ENCODE measurements around the gene COX7A2. TPM values are rescaled to one million over a fixed set of nuclear protein-coding genes. Genes with fewer than 3 reads are reported as not detected.

Gene COX7A2
- total RNA-seq, 2 experiments from 2014 or later: 489 to 495 TPM

DNA sequence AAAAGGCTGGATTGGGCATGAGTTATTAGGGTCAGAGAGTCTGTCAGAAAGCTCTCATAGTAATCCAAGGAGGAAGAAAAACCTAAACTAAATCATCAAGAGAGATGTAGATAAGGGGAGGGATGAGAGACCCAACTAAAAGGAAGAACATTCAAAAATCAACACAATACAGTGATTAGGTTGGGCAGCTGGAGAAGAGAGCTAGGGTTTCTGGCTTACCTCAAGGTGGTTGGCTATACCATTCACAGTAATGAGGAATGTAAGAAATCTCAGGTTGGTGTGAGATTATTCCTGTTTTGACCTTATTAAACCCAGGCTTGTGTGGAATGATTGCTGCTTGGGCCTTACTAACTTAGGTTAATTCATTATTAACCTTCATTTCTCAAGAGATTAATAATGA lies 6.2 kb upstream of the COX7A2 start:
- Mint-ChIP-seq H3K4me1 (no peaks in the 10 kb centered on the region), H3K27ac (no peak overlapping the region), H3K27me3 (peaks cover 21% of the 10 kb centered on the region), H3K36me3 (peaks cover 5% of the 10 kb centered on the region), H3K9me3 (no peaks in the 10 kb centered on the region), H3K4me3 (no peak overlapping the region)
- no peak for DNase-seq

- H3K9me3 Mint-ChIP-seq: no peaks in the 10 kb centered on the region
- H3K27ac Mint-ChIP-seq: no peak overlapping the region
- H3K4me1 Mint-ChIP-seq: peaks cover 7% of the 10 kb centered on the region
- peaks cover 9% of the 10 kb centered on the region for H3K36me3 Mint-ChIP-seq
- H3K4me3 Mint-ChIP-seq: no peak overlapping the region
- DNase-seq: no peak
- peaks cover 21% of the 10 kb centered on the region for H3K27me3 Mint-ChIP-seq
Measured at GRCh38 chr6:75246386-75246785, 2.8 kb upstream of the COX7A2 start.

GRCh38 chr6:75244063-75244584 lies 523 bp upstream of the COX7A2 start:
- H3K27ac Mint-ChIP-seq: peak overlapping the region; percentile 98
- peak overlapping the region; percentile 89 for H3K4me3 Mint-ChIP-seq
- H3K36me3 Mint-ChIP-seq: peaks cover 25% of the 10 kb centered on the region
- no peaks in the 10 kb centered on the region for H3K9me3 Mint-ChIP-seq
- H3K27me3 Mint-ChIP-seq: peaks cover 21% of the 10 kb centered on the region
- no peak for DNase-seq
- peaks cover 12% of the 10 kb centered on the region for H3K4me1 Mint-ChIP-seq

DNA sequence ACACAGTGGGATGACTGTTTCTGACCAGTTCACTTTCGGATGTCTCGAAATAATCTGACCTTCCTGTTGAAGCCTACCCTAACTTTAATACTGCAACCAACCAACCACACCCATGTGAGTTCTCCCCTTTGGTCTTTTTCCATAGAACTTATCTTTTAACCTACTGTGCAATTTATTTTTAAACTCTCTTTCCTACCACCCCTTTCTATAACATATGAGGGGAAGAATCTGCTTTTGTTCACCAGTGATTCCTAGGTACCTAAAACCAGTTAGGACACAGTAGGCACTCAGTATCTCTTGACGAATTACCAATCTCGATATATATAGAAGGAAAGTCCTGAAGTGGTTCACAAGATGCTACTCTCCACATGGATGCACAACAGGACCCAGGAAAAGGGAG lies 7.0 kb downstream of the COX7A2 start:
- Mint-ChIP-seq H3K36me3 (peaks cover 33% of the 10 kb centered on the region), H3K4me3 (no peak overlapping the region), H3K27me3 (no peaks in the 10 kb centered on the region), H3K4me1 (peaks cover 10% of the 10 kb centered on the region), H3K9me3 (no peaks in the 10 kb centered on the region), H3K27ac (no peak overlapping the region)
- no peak for DNase-seq

- Mint-ChIP-seq H3K9me3 (no peaks in the 10 kb centered on the region), H3K27me3 (no peaks in the 10 kb centered on the region), H3K27ac (no peak overlapping the region), H3K36me3 (peaks cover 25% of the 10 kb centered on the region), H3K4me3 (no peak overlapping the region), H3K4me1 (peaks cover 4% of the 10 kb centered on the region)
- no peak for DNase-seq
Measured at GRCh38 chr6:75235271-75235670, 8.3 kb downstream of the COX7A2 start.

GRCh38 chr6:75234126-75234865 lies 9.3 kb downstream of the COX7A2 start:
- Mint-ChIP-seq H3K4me1 (peaks cover 4% of the 10 kb centered on the region), H3K36me3 (peaks cover 17% of the 10 kb centered on the region), H3K4me3 (no peak overlapping the region), H3K9me3 (no peaks in the 10 kb centered on the region), H3K27me3 (no peaks in the 10 kb centered on the region), H3K27ac (no peak overlapping the region)
- no peak for DNase-seq

DNA sequence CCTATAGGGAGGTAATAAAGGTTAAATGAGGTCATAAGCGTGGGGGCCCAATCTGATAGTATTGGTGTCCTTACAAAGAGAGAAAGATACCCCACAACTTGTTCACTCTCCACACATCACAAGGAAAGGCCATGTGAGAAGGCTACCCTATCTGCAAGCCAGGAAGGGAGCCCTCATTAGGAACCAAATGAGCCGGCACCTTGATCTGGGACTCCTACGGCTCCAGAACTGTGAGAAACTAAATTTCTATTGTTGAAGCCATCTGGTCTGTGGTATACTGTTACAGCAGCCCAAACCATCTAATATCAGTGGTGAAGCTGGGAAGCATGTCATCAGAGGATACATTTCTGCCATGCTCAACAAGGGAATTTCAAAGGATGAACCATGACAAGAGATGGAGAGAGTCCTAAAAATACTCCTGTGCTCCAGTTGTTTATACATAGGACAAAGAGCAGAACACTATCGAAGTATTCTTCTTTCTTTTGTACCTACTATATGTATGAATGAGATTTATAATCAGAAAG lies 10.4 kb downstream of the COX7A2 start:
- Mint-ChIP-seq H3K4me3 (no peak overlapping the region), H3K9me3 (no peaks in the 10 kb centered on the region), H3K27ac (no peak overlapping the region), H3K27me3 (no peaks in the 10 kb centered on the region), H3K36me3 (peaks cover 11% of the 10 kb centered on the region), H3K4me1 (peaks cover 4% of the 10 kb centered on the region)
- DNase-seq: no peak

DNA sequence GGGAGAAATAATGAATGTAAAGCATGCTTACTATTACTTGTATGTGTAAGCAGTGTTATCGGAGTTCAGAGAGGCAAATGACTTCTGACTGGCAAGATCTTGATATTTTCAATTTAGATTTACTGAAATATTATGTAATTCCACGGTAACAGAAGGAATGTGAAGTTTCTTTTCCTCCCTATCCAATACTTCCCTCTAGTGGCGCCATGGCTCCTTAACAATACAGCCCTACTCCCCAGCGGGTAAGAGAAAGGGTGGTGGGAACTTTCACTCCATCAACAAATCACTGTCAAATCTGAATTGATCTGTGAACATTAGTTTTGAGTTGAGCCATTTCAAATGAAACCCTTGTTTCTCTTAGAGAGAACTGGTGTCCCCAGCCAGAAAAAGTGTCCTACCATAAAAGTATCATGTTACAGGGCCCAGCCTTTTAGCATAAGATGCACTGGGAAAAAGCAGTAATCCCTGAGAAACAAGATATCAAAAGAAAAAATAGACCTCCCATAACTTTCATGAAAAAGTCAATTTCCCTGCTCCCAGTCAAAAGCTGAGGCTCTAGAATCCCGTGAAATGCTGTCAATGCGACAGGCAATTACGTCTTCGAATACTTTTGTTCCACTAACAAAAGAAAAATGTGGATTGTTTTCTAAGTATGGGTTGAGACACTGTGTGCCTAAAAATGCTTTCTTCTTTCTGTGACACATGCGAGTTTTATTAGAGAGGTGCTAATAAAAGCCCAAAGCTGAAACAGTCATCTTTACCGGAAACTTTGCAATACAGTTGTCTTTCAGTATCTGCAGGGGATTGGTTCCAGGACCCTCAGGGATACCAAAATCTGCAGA lies 12.9 kb downstream of the COX7A2 start:
- Mint-ChIP-seq H3K27me3 (no peaks in the 10 kb centered on the region), H3K4me3 (no peak overlapping the region), H3K36me3 (no peaks in the 10 kb centered on the region)

DNA sequence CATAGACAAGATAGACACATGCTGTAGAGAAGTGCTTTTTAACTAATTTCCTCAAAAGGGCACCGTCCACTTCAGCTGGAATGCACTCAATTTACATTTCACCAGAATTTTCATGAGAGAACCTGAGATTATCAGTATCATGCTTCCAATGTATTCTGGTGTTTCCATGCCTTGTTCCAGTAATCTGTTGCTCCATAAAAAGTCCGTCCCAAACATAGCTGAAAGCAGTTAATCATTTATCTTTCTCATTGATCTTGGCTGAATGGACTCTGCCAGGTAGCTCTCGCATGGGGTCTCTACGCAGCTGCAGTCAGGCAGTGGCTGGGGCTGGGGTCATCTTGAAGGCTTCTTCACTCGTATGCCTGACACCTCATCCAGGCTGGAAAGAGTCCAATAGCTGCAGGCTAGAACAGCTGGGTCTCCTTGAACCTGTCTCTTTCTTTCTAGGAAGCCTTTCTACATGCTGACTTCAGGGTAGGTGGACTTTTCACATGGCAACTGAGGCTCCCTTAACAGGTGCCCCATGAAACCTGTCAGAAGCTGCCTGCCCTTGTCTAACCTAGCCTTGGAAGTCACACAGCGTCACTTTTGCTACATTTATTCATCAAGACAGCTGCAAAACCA lies 19.2 kb downstream of the COX7A2 start:
- no peak overlapping the region for H3K27ac Mint-ChIP-seq
- DNase-seq: no peak
- H3K4me1 Mint-ChIP-seq: peaks cover 2% of the 10 kb centered on the region
- H3K27me3 Mint-ChIP-seq: peaks cover 13% of the 10 kb centered on the region
- H3K36me3 Mint-ChIP-seq: no peaks in the 10 kb centered on the region
- no peak overlapping the region for H3K4me3 Mint-ChIP-seq
- H3K9me3 Mint-ChIP-seq: no peaks in the 10 kb centered on the region

More for the DNA sequence above, 12.9 kb downstream of the COX7A2 start:
- Mint-ChIP-seq H3K27ac (no peak overlapping the region), H3K4me1 (peaks cover 2% of the 10 kb centered on the region), H3K9me3 (no peaks in the 10 kb centered on the region)
- no peak for DNase-seq

DNA sequence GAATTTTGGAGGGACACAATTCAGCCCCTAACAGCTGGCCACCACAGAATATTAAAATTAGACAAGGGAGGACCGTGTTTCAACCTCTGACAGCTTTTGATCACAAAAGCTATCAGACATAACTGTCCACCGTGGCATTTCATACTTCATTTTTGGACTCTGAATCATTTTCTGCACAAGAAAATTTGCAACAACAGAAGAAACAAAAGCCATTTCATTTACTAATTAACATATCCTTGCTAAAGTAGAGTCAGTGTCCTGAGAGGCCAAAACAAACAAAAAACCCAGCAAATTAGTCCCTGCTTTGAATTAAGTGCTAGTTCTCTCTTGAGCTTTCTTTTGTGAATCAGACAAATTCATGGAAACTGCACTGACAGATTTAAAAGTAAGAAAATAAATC lies 20.2 kb downstream of the COX7A2 start:
- DNase-seq: no peak
- no peak overlapping the region for H3K27ac Mint-ChIP-seq
- H3K27me3 Mint-ChIP-seq: peaks cover 13% of the 10 kb centered on the region
- peaks cover 2% of the 10 kb centered on the region for H3K4me1 Mint-ChIP-seq
- no peaks in the 10 kb centered on the region for H3K36me3 Mint-ChIP-seq
- no peak overlapping the region for H3K4me3 Mint-ChIP-seq
- no peaks in the 10 kb centered on the region for H3K9me3 Mint-ChIP-seq

DNA sequence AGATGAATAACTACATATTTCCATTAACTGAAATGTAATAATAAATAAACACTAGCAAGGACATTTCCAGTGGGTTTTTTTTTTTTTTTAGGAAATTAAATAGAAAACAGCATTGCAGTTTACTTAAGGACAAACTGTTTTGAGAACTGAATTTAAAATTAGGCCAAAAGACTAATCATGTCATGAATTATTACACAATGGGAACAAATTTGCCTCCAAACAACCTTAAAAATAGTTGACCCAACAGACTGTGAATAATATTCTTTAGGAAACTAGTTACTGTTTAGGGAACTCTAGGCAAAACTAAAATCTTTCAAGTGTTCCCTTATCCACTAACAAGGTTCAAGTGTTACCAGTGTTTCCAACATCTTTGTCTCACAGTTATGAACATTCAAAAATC lies 21.3 kb downstream of the COX7A2 start:
- Mint-ChIP-seq H3K36me3 (no peaks in the 10 kb centered on the region), H3K4me1 (peaks cover 2% of the 10 kb centered on the region), H3K27ac (no peak overlapping the region), H3K4me3 (no peak overlapping the region), H3K27me3 (peaks cover 23% of the 10 kb centered on the region), H3K9me3 (no peaks in the 10 kb centered on the region)
- no peak for DNase-seq

GRCh38 chr6:75221116-75221515 lies 22.5 kb downstream of the COX7A2 start:
- Mint-ChIP-seq H3K36me3 (no peaks in the 10 kb centered on the region), H3K4me1 (peaks cover 3% of the 10 kb centered on the region), H3K27me3 (peaks cover 27% of the 10 kb centered on the region), H3K4me3 (no peak overlapping the region), H3K9me3 (no peaks in the 10 kb centered on the region), H3K27ac (no peak overlapping the region)
- DNase-seq: no peak

DNA sequence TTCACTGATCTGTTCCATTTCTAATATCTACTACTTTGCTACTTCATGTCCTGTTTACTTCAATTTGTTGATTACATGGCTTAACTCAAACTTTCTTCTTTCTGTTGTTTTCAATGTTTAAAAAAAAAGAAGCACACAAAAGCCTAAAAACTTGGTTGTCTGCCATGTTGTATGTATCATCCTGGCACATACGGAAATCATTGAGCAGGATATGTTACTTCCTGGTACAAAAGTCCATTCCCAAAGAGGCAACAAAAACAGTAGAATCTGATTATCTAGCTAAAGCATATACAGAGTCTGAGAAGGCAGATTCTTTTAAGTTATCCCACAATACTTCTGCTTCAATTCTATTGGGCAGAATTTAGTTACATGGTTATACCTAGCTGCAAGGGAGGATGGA lies 23.2 kb downstream of the COX7A2 start:
- peaks cover 27% of the 10 kb centered on the region for H3K27me3 Mint-ChIP-seq
- no peak overlapping the region for H3K27ac Mint-ChIP-seq
- DNase-seq: no peak
- no peaks in the 10 kb centered on the region for H3K9me3 Mint-ChIP-seq
- H3K36me3 Mint-ChIP-seq: no peaks in the 10 kb centered on the region
- H3K4me1 Mint-ChIP-seq: peaks cover 3% of the 10 kb centered on the region
- H3K4me3 Mint-ChIP-seq: no peak overlapping the region

- H3K27me3 Mint-ChIP-seq: peaks cover 31% of the 10 kb centered on the region
- no peak overlapping the region for H3K4me3 Mint-ChIP-seq
- H3K4me1 Mint-ChIP-seq: peaks cover 3% of the 10 kb centered on the region
- no peaks in the 10 kb centered on the region for H3K9me3 Mint-ChIP-seq
- H3K27ac Mint-ChIP-seq: no peak overlapping the region
- H3K36me3 Mint-ChIP-seq: no peaks in the 10 kb centered on the region
- no peak for DNase-seq
Measured at GRCh38 chr6:75219263-75219662, 24.3 kb downstream of the COX7A2 start.

GRCh38 chr6:75217193-75217592 lies 26.4 kb downstream of the COX7A2 start:
- no peaks in the 10 kb centered on the region for H3K36me3 Mint-ChIP-seq
- no peak overlapping the region for H3K27ac Mint-ChIP-seq
- peaks cover 9% of the 10 kb centered on the region for H3K4me1 Mint-ChIP-seq
- no peaks in the 10 kb centered on the region for H3K9me3 Mint-ChIP-seq
- peaks cover 38% of the 10 kb centered on the region for H3K27me3 Mint-ChIP-seq
- H3K4me3 Mint-ChIP-seq: no peak overlapping the region
- no peak for DNase-seq
